ENCODE results near the gene MYL7.

Gene MYL7

DNA sequence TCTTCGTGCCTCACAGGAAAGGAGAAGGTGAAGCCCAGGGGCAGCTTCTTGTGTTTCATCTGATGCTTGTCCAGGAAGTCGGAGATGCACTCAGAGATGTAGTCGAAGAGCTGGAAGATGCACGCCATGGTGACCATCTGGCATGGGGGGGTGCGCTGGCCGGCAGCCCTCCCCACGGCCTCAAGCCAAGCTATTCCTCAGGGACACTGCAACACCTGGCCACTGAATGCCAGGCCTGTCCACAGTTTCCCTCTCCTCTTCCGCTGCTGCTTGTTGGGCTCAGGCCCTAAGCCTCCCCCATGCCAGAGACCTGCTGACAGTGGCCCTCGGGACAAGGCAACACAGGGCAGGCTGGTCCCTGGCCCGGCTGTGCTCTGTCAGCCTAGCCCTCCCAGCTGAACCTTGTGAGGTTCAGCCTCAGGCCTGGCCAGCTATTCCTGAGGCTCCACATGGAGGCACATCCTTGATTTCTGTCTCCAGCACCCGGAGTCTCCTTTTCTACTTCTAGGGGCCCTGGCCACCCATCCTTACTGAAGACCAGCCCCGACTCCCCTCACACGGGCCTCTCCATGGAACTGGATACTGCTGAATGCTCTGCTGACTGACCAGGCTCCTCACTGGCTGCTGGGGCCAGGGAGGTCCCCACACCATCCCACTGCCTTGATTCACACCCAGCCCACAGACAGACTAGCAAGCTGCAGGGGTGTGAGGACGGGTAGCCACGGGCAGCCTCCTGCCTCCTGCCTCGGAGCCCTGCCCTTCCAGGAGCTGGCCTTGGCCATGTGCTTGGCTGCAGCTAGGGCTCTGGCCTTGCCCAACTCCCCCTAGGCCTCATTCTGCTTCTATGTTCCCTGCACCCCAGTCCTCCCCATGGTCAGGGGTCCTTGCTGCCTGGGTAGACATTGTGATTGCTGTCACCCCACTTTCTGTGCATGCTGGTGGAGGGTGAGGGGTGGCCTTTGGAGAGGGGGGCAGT is 10.1 kb upstream of the MYL7 start:
- no peak for DNase-seq

- no peak for DNase-seq
These were observed 9.3 kb upstream of the MYL7 start for GRCh38 chr7:44150466-44150832.

GRCh38 chr7:44149571-44150465 is 8.7 kb upstream of the MYL7 start:
- no peak for DNase-seq

DNA sequence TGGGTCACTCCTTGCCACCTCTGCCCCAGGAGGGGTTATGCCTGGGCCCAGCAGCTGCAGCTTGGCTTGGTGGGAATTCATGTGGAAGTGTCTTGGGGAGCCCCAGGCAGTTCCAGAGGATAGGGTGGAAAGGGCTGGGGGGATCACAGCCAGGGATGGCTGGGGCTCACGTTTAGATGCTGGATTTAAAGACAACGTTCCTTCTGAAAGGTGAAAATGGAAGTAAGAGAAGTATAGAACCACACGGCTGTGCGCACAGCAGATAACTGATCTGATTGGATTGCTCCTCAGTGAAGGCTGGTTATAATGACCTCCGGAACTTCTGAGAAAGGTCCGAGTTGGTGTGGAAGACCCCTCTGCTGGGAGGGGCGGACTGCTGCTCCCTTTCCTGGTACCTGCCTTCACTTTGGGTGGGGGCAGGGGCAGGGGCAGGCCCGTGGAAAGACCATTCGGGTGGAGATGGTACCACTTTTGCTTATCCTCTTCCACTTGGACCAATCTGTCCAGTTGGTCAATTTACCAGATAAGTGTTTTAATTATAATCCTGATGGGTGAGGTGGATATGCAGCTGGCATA is 7.9 kb upstream of the MYL7 start:
- DNase-seq, result no peak

GRCh38 chr7:44148166-44148565 is 7.0 kb upstream of the MYL7 start:
- DNase-seq, result no peak

DNA sequence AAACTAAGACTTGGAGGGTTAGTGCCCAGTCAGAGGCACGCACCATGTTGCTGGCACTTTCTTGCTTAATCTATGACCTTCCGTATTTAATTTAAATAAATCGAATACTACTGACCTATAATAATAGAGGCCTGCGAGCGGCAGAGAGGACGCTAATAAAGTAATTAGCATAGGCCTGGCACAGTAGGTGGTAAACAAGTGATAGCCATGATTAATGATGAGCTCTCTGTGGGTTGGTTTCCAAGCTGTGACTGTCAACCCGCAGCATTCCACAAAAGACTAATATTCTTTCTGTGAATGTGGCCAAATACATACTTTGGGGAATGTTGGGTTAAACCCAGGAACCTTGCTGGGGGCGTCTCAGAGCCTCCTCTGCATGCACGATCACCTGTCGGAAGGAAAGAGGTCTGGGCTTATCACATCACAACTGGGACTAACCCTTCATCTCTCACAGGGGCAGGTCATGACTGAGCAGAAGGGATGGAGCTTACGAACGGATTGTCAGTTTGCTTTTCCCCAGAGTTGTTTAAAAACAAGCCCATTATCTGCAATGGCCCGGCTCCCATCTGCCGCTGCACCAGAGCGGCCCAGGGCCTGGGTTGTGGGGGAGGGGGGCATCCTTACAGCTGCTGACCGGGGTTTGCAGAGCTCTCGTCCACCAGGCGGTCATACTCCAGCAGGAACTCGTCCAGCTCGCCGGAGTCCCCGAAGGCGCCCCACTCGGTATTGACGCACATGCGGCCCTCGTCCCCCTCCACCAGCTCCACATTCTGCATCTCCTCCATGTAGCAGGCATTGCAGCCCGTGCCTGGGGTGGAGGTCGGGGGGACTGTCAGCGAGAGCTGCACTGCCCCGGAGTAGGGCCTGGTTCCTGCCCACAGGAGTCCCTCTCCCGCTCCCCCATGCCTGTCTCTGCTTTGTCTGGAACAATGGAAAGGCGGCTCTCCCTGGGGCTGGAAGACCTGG is 6.2 kb upstream of the MYL7 start:
- DNase-seq, result peak in 14 of 56 donors; percentile 6 to 51 (median 16)

DNA sequence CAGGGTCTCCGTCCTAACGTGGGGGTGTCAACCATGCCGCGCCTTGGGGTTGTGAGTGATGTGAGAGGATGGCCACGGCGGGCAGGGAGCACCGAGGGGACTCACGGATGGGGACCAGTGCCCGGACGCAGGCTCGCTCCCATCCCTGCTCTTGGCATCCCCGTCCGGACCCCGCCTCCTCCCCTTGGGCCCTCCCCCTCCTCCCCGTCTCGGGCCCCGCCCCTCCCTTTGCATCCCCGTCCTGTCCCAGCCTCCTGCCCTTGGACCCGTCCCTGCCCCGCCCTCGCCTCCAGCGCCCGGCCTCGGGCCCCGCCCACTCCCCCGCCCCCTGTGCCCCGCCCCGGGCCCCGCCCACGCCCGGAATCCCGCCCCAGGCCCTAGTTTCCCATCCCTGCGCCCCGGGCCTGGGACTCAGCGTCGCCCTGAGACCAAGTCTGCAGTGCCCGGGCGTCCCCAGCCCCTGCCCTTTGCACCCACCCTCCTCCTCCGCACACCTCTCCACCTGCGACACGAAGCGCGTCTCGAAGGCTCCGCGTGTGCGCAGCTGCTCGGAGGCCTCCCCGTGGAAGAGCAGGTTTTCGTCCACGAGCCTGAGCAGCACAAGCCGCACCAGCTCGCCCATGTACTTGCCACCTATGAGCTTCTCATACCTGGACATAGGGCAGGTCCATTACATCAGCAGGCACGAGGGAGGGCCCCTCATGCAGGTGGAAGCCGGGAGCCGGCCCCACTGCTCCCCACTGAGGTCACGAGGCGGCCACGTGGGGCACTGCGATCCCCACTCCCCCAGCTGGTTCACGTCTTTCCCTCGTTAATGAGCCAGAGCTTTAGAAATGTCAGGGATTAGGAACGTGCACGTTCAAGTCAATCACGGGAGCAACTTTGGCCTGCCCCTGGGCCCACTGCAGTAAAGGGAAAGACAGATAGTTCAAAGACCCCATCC is 5.1 kb upstream of the MYL7 start:
- DNase-seq, result peak in 47 of 56 donors; percentile 17 to 85 (median 60)

GRCh38 chr7:44145479-44145968 is 4.4 kb upstream of the MYL7 start:
- DNase-seq, result peak in 26 of 56 donors; percentile 6 to 76 (median 36)

- peak in 1 of 56 donors; percentile 29 for DNase-seq
These were observed 3.9 kb upstream of the MYL7 start for GRCh38 chr7:44144968-44145478.

- DNase-seq, result no peak
These were observed 3.4 kb upstream of the MYL7 start for GRCh38 chr7:44144426-44144967.

DNA sequence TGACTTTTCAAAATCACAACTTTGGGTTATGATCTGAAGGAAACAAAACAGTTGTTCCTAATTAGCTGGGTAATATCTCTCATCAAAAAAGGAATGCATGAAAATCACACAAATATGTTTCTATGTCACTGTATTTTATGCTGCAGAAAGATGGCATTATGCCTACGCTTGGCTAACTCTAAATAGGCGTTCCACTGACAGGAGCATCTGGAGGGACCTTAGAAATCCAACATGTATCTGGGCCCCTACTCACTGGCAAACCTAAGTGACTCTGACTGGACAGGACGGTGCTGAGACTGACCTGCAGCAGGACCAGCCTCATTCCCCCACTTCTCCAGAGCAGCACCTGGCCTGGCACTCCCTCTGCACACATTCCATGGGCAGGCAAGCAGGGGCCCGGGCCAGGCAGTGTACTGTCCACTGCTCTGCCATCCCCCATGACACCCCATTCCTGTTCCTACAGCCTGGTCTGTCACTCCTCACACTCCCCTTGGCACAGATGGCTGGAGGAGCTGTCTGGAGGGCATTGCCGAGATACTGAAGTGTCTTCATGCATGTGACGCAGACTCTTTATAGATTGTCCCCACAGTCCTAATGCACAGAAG is 2.6 kb upstream of the MYL7 start:
- no peak for DNase-seq

DNA sequence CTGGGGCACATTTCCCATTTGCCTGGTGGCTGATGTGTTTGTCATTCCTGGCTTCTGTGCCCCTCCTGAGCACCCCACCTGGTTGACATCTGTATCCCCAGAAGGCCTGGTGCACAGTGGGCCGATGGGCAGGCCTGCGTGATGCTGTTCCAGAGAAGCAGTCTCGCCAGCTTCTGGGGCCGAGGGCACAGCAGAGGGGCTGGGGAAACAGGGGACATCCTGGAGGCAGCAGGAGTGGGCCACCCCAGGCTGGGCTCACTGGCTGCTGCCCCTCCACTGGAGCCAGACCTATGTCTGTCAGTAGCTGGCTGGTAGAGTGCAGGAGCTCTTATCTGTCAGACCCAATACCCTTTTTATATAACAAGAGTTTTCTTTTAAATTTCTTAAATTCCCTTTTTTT is 896 bp upstream of the MYL7 start:
- DNase-seq, result no peak

- no peak for DNase-seq
These were observed 791 bp downstream of the MYL7 start for GRCh38 chr7:44140341-44140740.

- DNase-seq, result no peak
These were observed 1.7 kb downstream of the MYL7 start for GRCh38 chr7:44139311-44140010.

- no peak for DNase-seq
These were observed 2.4 kb downstream of the MYL7 start for GRCh38 chr7:44138698-44139097.

DNA sequence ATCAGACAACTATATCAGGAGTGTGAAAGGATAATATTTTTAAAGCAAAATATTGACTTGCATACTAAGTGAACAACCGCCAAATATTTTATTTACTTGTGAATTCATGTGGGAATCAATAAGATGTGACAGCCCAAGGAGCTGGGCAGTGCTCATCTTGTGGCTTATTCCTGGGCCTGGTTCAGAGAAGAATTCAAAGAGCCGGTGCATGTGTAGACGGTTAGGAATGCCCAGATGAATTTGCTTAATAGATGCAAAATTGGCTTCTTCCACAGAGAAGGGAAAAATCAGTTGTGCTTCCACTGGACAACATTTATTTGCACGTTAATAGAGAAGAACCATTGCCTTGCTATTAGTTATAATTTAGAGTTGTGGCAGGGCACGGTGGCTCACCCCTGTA is 4.4 kb downstream of the MYL7 start:
- DNase-seq, result no peak

GRCh38 chr7:44134943-44135628 is 6.0 kb downstream of the MYL7 start:
- peak in 8 of 56 donors; percentile 5 to 45 (median 15) for DNase-seq
